ENCODE measurements around the gene NMD3.

Gene NMD3

DNA sequence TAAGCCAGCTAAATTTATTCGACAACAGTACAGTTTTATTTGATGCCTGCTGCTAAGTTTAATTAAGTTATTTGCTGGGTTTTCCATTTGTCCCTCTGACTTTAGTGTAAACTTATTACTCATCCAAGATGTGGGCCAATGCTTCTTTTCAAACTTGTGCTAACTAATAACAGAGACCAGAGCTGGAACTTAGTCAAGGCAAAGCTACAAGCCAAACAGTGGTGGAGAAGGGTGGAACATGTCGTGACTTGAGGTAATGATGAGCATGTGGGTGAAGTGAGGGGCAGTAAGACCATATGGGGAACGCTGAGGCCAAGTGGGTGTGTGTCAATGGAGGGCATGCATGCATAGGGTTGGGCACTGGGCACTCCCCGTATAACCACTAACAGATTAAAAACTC is 63.9 kb downstream of the NMD3 start:
- DNase-seq (ENCODE audit: low spot score) = no peak

DNA sequence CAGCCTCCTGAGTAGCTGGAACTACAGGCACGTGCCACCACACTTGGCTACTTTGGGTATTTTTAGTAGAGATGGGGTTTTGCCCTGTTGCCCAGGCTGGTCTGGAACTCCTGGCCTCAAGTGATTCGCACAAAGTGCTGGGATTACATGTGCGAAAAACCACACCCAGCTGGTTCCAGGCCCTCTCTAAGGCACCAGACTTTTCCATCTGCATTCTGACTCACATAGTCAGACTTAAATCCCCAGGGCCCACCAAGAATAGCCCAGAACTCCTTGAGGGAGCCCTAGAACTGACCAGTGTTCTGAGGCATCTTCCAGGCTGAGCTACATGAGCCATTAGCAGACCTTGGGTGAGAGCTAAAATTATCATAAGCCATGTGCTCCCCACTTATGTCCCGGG is 68.1 kb downstream of the NMD3 start:
- DNase-seq (ENCODE audit: low spot score) = no peak

DNA sequence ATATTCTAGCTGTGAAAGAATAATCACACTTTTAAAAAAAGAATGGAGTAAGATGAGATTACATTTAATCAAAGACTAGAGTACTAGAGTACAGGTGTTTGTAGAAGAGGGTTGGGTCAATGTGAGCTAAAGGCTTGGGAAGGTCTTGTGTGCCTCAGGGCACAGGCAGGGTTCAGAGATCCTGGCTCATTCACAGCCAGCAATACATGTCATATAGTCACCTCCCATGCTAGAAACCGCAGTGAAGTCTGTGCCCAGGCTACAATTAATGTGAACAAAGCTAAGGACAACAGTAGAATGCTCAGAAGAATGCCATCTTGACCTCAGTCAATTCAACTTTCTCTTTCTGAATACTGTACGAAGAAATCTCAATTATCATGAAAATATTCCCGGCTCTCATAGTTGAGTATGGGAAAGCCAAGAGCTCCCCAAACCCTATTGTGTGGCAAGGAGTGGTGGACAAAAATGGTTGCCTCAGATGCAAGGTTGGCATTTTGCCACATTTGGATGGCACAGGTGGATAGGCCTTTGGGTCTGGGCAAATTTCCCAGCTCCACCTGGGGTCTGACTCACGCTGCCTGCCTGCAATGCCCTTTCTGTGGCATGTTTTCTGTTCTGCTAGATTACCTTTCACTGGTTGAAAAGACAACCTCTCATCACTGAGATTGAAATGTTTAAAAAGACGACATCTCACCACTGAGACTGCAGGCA is 70.2 kb downstream of the NMD3 start:
- no peak for DNase-seq (ENCODE audit: low spot score)

- no peak for DNase-seq (ENCODE audit: low spot score)
Measured at GRCh38 chr3:161293381-161293780, 72.3 kb downstream of the NMD3 start.

GRCh38 chr3:161295325-161295724 is 74.2 kb downstream of the NMD3 start:
- DNase-seq (ENCODE audit: low spot score) = no peak

GRCh38 chr3:161296814-161297213 is 75.7 kb downstream of the NMD3 start:
- DNase-seq (ENCODE audit: low spot score) = no peak

All from HuH-7.5 (cell line).